Stimulated activated CD8-positive, alpha-beta memory T cell treated with anti-CD3 and anti-CD28 coated beads, Interleukin-4, amount 100 ng/mL, for 48 hours (primary cell): Measurements from ENCODE around the gene FMC1.

Experiments
- DNase-seq: peaks from one replicate; pipeline ENCODE4 v3.0.0-alpha.2; 2020

FMC1 gene

DNA sequence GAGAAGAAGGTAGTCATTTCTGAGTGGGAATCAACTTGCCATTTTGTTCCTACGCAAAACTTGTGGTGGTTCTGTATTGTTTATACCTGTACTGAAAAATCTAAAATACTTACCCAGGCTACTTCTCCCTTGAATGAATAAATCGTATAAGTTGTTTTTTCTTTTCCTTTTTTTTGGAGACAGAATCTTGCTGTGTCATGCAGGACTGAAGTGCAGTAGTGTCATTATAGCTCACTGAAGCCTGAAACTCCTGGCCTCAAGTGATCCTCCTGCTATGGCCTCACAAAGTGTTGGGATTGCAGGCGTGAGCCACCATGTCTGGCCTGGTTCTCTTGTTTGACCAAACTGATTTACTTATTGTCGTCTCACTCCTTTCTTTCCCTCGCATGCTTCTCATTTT lies 46.5 kb downstream of the FMC1 start:
- DNase-seq, result no peak

DNA sequence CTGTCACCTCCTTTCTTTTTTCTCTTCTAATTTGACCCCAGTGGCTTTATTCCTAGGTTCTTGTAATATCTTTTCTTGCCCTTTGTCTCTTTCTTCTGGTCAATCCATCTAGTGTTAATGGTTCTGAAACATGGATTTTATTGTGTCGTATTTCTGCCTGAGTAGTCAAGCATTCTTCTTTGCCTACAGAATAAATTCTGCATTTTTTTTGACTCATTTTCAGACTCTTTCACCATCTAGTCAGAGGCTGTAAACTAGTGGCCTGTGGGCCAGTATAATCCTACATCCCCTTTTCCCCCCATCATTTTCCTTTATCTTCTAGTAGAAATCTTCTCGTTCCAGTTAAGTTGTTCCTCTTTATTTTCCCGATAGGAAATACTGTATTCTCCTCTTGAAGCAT lies 48.0 kb downstream of the FMC1 start:
- DNase-seq, result no peak

DNA sequence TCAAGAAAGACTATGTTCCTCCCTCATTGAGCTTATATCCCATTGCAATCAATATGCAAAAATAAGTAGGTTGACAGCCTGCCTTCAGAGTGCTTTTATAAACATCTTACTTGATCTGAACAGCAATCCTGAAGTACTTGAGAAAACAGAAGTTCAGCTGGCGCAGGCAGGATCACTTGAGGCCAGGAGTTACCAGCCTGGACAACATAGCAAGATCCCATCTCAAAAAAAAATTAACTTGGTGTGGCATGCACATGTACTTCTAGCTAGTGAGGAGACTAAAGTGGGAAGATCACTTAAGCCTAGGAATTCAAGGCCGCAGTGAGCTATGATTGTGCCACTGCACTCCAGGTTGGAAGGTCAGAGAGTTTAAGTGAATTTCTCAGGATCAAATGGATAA lies 48.6 kb downstream of the FMC1 start:
- DNase-seq, result no peak

DNA sequence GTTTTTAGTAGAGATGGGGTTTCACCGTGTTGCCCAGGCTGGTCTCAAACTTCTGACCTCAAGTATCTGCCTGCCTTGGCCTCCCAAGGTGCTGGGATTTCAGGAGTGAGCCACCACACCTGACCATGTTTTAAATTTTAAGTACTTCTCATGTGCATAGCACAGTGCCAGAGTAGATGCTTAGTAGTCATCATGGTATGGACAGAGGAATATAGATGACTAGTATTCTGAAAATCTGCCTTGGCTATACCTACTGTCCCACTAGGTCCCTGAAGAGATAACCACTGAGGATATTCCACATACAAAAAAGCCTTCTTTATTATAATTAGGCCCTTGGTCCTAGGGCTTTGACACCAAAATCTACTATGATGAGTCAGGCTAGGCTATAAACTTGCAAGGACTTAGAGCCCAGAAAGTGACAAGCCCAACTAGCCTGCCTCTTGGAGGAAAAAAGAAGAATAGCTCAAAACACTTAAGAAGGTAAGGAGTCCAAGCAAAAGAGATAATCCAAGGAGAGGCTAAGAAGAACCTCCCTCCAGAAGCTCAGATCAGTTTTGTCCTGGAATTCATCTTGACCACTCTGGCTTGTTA lies 52.6 kb downstream of the FMC1 start:
- no peak for DNase-seq

DNA sequence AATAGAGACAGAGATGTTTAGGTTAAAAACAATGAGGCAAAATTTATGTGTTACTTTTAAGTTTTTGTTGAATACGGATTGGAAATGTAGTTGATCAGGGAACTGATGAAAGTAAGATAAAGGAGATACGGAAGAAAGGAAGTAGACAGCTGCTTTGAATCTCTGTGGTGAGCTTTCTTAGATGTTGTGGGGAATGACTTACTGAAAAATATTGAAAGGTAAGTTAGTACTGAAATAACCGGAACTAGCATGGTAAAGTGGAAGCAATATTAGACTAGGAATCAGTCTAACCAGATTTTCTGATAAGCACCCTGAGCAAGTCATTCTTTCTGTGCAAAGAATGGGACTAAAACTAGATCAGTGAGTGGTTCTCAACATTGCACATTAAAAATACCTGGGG lies 53.4 kb downstream of the FMC1 start:
- no peak for DNase-seq
